ENCODE measurements around the gene MITF. TPM values are rescaled to one million over a fixed set of nuclear protein-coding genes. Genes with fewer than 3 reads are reported as not detected.

Gene MITF
- total and polyA plus RNA-seq, 8 donors, result 1.8 to 9.7 (median 5.5) TPM

GRCh38 chr3:69716119-69716518 lies 23.1 kb upstream of the MITF start:
- intact Hi-C loops (cut with DNase I), result no loop called here
- ATAC-seq (no peak), FAIRE-seq (no peak)

DNA sequence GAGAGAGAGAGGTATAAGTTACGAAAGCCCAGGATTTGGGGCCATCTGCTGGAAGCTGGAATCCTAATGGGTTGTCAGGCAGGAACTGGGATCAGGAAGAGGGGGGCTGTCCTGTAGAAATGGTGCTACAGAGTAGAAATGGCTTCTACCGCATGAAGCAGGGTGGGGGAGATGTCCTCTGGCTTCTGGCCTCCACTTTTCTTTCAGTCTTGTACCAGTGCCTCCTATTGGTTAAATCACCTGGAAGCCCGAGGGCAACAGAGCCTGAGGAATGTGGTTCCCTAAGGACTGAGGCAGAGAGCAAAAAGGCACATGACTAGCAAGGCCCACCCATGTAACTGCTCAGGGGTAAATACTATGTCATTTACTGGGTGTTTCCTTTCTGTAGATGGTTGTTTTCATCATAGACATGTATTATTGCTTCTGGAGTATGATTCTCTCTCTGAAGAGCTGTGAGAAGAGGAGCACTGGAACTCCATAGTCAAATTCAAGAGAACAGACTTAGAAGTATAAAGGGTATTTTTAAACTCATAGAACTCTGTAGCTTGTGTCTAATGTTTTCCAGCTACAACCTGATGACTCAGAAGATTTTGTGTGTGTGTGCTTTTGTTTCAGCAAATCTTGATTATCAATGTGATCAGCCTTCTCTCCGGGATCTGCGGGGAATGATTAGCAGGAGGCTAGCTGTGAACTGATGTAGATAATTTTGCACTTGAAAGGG lies 20.2 kb upstream of the MITF start:
- Histone ChIP-seq H3K4me1 (no peaks in the 10 kb centered on the region), H3K27me3 (no peaks in the 10 kb centered on the region), H3K36me3 (no peaks in the 10 kb centered on the region), H3K27ac (no peak overlapping the region), H3K9me3 (no peaks in the 10 kb centered on the region), H3K4me3 (no peak overlapping the region)
- TF ChIP-seq, protein P1, sequence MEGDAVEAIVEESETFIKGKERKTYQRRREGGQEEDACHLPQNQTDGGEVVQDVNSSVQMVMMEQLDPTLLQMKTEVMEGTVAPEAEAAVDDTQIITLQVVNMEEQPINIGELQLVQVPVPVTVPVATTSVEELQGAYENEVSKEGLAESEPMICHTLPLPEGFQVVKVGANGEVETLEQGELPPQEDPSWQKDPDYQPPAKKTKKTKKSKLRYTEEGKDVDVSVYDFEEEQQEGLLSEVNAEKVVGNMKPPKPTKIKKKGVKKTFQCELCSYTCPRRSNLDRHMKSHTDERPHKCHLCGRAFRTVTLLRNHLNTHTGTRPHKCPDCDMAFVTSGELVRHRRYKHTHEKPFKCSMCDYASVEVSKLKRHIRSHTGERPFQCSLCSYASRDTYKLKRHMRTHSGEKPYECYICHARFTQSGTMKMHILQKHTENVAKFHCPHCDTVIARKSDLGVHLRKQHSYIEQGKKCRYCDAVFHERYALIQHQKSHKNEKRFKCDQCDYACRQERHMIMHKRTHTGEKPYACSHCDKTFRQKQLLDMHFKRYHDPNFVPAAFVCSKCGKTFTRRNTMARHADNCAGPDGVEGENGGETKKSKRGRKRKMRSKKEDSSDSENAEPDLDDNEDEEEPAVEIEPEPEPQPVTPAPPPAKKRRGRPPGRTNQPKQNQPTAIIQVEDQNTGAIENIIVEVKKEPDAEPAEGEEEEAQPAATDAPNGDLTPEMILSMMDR (IDR thresholded peaks at IDR 0.05), result no peak
- WGBS, 2 donors, result 74 to 79% methylated on average over 5 of the region's 5 CpGs
- intact Hi-C loops (cut with DNase I), result no loop called here
- DNase-seq, result no peak
- no peak for FAIRE-seq
- no peak for ATAC-seq

More at GRCh38 chr3:69716119-69716518, 23.1 kb upstream of the MITF start:
- H3K36me3 ChIP-seq, result no peaks in the 10 kb centered on the region
- TF ChIP-seq, protein P1 (IDR thresholded peaks at IDR 0.05), result no peak
- H3K27ac ChIP-seq, result no peak overlapping the region
- WGBS, 2 donors, result 60 to 63% methylated on average over 5 of the region's 5 CpGs
- no peaks in the 10 kb centered on the region for H3K27me3 ChIP-seq
- DNase-seq, result no peak
- no peak overlapping the region for H3K4me3 ChIP-seq
- no peaks in the 10 kb centered on the region for H3K9me3 ChIP-seq
- H3K4me1 ChIP-seq, result no peaks in the 10 kb centered on the region

GRCh38 chr3:69719587-69720122 lies 19.6 kb upstream of the MITF start:
- intact Hi-C loops (cut with DNase I), result no loop called here
- no peak for ATAC-seq
- whole genome bisulfite sequencing, 2 donors, result 44 to 56% methylated on average over 3 of the region's 3 CpGs
- TF ChIP-seq, protein P1 (IDR thresholded peaks at IDR 0.05), result no peak
- no peak for FAIRE-seq
- no peak for DNase-seq
- no peaks in the 10 kb centered on the region for H3K9me3 ChIP-seq
- no peak overlapping the region for H3K4me3 ChIP-seq
- no peaks in the 10 kb centered on the region for H3K4me1 ChIP-seq
- H3K27me3 ChIP-seq, result no peaks in the 10 kb centered on the region
- H3K27ac ChIP-seq, result no peak overlapping the region
- H3K36me3 ChIP-seq, result no peaks in the 10 kb centered on the region

- intact Hi-C loops (cut with DNase I), result no loop called here
- Histone ChIP-seq H3K27me3 (no peaks in the 10 kb centered on the region), H3K36me3 (no peaks in the 10 kb centered on the region), H3K9me3 (no peaks in the 10 kb centered on the region), H3K4me3 (no peak overlapping the region), H3K27ac (no peak overlapping the region), H3K4me1 (no peaks in the 10 kb centered on the region)
- no peak for ATAC-seq
- 63 to 74% methylated on average over 5 of the region's 5 CpGs for WGBS, 2 donors
- DNase-seq, result no peak
- TF ChIP-seq, protein P1 (IDR thresholded peaks at IDR 0.05), result no peak
- FAIRE-seq, result no peak
Measured at GRCh38 chr3:69720824-69721223, 18.4 kb upstream of the MITF start.

GRCh38 chr3:69723389-69723788 lies 15.9 kb upstream of the MITF start:
- ATAC-seq, result no peak
- intact Hi-C loops (cut with DNase I), result no loop called here

More at GRCh38 chr3:69723389-69723788, 15.9 kb upstream of the MITF start:
- Histone ChIP-seq H3K9me3 (no peaks in the 10 kb centered on the region), H3K27ac (no peak overlapping the region), H3K4me3 (no peak overlapping the region), H3K36me3 (no peaks in the 10 kb centered on the region), H3K4me1 (no peaks in the 10 kb centered on the region), H3K27me3 (no peaks in the 10 kb centered on the region)
- TF ChIP-seq, protein P1 (IDR thresholded peaks at IDR 0.05), result no peak
- 68 to 81% methylated on average over 4 of the region's 4 CpGs for WGBS, 2 donors
- DNase-seq, result no peak
- FAIRE-seq, result no peak
